ENCODE measurements around the gene TMEM147. TPM values are rescaled to one million over a fixed set of nuclear protein-coding genes. Genes with fewer than 3 reads are reported as not detected.
A peak's percentile ranks its signal among the peaks of the same experiment; 100 is the strongest.

TMEM147 gene, protein sequence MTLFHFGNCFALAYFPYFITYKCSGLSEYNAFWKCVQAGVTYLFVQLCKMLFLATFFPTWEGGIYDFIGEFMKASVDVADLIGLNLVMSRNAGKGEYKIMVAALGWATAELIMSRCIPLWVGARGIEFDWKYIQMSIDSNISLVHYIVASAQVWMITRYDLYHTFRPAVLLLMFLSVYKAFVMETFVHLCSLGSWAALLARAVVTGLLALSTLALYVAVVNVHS
- total RNA-seq: 37.4 TPM

DNA sequence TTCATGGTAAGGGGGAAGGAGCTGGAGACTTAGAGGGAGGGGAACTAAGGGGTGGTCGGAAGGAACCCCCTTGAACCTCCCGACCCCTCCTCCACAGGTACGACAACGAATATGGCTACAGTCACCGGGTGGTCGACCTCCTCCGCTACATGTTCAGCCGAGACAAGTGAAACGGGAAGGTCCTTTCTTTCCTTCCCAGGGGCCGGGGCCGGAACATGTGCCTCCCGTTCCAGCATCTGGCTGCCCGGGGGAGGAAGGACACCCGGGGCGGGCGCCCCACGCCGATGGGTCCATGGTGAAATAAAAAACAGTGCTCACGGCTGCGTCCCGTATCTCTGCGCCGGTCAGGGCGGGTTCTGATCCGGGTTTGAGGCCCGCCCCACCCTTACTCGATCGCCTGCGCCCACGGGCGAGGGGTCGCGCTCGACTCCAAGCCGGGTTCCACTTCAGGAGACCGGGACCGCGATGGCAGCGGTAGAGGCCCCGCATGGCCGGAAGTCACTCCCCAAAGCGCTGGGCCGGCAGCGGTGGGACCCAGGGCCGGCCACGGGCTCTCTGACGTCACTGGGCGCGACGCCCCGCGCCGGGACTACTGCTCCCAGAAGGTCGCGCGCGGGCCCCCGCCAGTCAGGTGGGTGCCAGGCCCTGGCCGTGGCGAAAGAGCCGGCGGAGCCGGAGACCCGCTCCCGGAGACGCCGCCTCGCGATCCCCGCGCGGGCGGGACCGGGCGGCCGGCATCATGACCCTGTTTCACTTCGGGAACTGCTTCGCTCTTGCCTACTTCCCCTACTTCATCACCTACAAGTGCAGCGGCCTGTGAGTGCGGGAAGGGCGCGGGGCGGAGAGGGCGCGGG, at the start of gene TMEM147:
Gene TMEM147 (plus strand): TSS at position 626 of the 854 bp plus-strand sequence. CDS start 114 bp downstream, at position 740.
- peak; percentile 82 for DNase-seq

DNA sequence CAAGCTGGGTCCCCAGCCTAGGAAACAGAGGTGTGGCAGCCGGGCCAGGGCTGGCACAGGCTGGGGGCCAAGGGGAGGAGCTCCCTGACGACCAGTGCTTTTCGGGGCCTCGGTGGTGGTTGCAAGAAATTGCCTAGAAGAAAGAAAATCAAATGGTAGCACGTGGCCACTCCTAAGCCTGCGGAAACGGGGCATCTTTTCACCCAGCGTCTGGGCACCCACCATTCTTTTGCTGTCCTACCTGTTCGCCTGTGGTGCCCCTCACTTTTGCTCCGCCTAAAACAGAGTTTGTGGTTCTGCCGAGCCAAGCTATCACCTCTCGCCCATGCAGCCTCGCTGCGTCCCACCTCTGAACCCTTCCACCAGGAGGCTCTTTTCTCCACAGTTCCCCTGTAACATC, 48.0 kb upstream of the TMEM147 start:
- DNase-seq: no peak

DNA sequence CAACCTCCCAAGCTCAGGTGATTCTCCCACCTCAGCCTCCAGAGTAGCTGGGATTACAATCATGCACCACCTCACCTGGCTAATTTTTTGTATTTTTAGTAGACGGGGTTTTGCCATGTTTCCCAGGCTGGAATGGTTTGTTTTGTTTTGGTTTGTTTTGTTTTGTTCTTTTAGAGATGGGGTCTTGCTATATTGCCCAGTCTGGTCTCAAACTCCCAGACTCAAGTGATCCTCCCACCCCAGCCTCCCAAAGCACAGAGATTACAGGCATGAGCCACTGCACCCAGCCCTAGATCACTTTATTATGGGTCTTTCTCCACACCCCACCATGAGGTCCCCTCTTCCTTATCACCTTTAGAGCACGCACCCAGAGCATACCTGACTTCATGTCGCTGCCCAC, 47.2 kb upstream of the TMEM147 start:
- DNase-seq: no peak

DNA sequence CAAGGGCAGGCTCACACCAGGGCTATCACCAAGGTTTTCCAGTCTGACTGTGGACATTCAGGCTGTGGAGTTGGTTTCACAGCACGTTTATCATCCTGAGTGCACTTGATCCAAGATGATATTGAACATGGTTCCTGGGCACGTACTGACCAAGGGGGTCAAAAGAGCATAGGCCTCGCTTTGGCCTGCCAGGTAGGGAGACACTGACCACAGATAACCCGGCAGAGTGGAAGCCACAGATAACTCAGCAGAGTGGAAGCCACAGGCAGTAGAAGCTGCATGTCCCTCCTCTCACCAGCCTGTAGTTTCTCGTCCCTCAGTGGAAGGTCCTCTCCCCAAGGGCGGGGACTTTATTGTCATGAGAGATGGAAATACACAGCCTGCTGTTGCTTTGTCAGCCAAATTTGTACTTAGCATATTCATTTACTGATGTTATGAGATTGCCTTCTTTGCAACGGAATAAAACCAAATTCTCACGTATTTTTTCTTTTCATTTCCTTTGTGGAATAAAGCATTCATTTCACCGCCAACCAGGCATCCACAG, 46.4 kb upstream of the TMEM147 start:
- DNase-seq: no peak

DNA sequence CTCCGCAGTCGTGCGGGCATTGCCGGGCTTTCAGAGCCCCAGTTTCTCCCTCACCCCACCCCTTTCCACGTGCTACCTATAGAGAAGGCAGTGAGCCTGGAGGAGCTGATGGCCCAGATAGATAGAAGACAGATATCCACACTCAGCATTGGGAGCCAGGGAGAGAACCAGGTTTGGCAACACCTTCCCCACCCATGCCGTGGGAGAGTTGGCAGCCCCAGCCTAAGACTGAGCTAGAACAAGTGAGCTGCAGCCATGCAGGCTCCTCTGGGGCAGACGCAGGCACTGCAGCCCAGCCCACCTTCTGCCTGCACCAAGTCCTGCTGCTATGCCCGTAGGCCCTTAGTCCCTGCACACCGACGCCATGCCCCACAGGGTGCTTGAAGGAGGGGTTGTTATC, 44.8 kb upstream of the TMEM147 start:
- DNase-seq: no peak

DNA sequence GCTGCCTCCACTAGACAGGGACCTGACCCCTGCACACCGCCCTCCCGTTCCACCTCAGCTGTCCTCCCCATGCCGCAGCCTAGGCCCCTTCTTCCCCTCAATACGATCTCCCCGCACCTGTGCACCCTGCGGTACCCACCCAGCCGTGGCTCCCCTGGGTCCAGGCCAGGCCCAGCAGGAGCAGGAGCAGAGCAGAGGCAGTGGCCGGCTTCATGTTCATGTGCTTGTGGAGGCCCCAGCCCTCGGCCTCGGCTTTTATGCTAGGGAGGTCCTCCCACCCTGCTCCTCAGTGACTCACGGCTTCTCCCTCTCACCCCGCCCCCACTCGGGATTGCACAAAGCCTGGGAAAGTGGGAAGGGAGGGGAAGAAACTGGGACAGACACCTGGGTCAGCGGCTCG, 43.7 kb upstream of the TMEM147 start:
- peak; percentile 40 for DNase-seq

DNA sequence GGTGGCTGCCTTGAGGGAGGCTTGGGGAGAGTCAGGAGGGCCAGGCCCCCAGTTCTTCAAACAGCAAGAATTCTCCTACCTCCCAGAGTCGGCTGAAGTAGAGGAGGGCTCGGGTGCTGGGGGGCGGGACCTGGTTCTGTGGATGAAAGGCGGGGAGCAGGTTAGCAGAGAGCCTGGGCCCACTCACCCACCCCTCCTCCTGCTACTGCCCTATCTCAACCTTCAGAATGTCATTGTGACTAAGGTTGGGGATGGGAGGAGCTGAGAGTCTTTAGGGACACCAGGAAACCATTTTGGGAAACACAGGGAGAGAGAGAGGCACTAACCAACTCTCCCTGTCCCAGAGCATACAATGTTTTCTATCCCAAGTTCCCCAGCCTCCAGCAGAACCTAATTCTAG, 42.7 kb upstream of the TMEM147 start:
- DNase-seq: no peak

DNA sequence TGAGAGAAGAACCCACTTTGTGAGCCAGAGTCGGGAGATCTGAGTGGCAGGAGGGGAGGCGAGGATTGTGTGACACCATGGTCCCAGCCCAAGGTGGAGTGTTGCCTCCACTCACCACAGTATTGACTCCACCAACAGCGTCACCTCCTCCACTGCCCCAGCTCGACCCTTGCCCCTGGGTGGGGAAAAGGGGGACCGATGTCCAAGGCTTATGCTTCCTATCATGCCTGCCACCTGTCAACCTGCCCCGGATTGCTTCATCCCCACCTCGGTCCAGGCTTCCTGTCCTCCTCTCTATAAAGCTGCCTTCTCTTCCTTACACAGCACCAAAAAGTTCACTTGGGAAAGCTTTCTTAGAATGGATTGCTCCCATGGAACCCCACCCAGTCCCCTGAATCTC, 39.4 kb upstream of the TMEM147 start:
- no peak for DNase-seq

DNA sequence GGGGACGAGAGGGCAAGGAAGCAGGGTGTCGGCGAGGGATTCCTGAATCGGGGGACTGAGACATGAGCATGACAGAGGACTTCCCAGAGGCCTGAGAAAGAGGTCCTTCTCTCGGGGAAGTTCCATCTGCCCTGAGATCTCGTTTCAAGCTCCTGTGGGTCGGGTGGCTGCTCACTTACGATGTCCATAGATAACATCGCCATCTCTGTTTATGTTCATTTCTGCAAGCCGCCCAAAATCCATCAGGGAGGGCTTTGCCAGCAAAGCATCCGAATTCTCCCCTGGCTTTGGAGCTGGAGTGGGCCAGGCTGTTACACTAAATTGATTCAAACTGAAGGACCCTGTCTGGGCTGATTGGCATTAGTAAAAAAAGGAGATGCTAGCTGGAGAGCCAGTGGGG, 37.9 kb upstream of the TMEM147 start:
- no peak for DNase-seq

DNA sequence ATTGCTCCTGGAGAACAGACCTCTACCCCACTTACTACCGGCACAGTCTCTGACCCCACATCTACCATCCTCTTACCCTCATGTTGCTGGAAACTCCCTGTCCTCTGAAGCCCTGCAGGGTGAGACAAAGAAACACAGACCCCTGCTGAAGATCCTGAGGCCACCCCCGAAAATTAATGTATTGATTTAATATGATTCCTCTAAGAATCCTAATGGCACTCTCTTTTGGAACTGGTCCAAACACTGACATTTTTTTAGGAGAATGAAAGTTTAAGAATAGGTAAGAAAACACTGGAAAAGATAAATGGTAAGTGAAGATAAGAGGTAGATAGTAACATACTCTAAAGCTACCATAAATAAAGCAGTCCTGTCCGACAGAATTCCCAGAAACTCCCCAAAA, 37.3 kb upstream of the TMEM147 start:
- DNase-seq: no peak

DNA sequence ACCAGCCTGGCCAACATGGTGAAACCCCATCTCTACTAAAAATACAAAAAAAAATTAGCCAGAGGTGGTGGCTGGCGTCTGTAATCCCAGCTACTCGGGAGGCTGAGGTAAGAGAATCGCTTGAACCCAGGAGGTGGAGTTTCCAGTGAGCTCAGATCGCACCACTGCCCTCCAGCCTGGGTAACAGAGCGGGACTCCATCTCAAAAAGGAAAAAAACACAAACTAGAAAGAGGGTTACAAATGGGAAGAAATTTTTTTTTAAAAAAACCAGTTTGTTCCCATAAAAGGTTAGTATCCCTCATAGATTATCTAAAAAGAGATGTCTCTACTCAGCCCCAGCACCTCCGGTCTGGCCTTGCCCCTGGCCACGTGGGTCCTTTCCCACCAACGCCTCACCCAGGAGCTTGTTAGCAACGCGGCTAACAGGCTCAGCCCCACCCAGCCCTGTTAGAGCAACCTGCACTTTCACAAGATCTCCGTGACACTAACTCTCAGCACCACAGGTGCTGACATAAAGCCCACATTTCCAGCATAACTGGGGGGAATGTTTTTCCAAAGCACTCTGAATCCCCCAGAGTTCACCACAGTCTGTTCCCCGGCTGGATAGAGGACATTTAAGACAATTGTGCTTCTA, 36.3 kb upstream of the TMEM147 start:
- DNase-seq: no peak

DNA sequence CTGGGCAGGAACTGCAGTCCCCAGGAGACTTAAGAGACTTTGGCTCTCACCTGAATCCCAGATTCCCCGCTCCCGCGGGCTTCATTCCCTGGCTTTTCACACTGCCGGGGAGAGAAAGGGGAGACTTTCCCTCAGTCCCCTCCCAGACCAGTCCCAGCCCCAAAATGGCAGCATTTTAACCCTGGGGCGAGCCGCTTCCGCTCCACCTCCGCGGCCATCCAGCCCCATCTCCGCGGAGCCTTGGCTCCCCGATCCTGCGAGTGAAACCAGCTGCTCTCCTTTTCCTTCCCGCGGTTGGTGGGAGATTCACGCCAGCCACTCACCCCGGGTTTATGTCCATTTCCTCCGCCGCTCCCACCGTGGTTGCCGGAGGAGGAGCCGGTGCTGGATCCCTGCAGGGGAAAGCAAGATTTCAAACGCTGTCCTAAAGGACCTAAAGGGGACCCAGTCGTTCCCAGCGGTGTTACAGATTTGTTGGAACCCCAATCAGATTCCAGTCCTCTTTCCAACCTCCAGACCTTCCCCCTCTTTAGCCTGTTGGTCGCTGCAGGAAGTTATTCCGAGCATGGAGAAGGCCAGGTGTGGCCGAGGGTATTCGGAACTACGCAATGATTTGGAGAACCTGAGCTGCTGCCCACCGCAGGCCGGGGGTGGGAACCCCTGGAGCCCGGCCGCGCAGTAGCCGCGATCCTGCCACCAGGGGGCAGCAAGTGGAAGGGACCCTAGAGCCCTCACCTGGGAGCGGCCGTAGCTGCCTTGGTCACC, 35.4 kb upstream of the TMEM147 start:
- DNase-seq: peak; percentile 29

DNA sequence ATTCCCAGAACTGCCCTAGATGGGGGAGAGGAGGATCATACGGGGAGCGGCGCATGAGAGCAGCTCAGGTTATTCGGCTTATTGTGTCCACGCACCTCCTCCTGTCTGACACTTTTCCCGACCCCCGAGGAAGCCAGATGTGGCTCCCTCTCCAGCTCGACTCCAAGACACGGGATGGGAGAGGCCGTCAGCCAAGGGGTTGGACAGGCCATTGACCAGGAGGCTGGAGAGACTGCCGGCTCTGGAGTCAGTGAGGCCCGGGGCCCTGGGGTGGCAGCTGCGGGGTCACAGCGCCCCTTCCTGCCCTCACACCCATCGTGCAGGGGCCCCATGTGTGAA, 34.8 kb upstream of the TMEM147 start:
- DNase-seq: no peak

DNA sequence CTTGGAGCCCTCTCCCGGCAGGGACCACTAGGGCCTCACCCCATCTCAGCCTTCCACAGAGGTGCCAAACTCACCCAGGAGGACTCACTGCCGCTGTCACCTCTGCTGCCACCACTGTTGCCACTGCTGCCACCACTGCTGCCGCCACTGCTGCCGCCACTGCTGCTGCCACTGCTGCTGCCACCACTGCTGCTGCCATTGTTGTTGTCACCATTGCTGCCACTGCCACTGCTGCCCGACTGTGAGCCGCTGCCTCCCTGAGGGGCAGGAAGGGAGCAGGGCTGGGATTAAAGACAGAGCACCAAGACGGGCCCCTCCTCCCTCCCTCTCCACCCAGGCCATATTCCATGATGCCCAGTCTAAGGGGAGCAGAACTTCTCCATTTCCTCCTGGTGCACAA, 34.1 kb upstream of the TMEM147 start:
- DNase-seq: no peak

DNA sequence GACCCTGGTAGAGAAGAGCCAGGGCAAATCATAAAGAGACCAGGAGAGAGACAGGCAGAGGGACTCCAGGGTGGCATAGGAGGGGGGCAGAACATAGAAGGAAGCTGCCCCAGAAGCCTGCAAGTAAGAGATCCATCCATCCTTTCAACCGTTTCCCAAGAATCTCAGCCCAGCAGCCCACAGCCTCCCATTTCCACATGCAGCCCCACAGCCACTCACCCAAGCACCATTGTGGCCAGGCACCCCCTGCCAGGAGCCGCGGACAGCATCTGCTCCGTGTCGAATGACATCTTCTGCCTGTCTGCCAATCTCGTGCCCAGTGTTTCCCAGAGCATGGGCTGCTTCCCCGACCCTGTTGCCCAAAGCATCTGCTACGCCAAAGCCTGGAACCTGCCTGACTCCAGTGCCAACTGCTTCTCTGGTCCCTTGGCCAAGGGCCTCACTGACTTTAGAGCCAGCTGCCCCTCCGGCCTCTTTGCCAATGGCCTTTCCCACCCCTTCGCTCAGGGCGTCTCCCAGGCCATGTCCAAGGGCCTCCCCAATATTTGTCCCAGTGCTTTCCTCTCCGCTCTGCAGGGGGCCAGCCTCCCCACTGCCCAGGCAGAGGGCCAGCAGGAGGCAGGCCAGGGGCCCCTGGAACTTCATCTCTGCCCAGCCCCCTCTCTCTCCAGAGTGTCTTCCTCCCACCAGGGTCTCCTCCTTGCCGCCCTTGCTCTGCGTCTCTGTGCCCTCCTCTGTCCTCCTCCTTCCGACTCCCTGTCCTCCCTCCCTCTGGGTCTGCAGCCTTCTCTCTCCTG, 32.4 kb upstream of the TMEM147 start:
- no peak for DNase-seq

DNA sequence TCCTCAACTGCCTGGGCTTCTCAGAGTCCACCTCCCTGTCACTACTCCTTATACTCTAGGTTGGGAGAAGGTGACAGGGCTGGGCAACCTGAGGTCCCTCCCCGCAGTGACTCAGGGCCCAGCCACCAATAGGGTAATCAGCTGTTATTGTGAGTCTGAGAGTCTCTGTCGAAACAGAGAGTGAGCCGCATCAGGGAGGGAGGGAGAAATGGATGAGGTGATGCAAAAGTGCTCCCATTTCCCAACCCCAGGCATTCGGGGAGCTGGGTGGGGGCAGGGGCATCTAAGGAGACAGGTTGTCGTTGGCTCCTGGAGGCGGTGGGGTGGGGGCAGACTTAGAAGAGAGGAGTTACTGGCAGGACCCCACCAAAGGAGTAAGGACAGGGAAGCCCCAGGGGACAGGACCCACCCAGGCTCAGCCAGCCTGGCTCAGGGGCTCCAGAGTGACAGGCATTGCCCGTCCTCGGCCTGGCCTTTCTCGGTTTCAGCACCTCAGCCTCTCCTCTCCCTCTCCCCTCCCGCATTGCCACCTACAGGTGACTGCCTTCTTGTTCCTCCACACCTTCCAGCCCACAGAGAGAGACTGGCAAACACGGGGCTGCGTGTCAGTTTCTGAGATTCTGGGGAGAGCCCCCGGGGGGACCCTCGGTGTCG, 31.7 kb upstream of the TMEM147 start, which contains the start of gene DMKN:
Gene DMKN (minus strand): TSS at position 22 of the 654 bp plus-strand sequence. CDS start 174 bp downstream, outside the sequence.
- no peak for DNase-seq

DNA sequence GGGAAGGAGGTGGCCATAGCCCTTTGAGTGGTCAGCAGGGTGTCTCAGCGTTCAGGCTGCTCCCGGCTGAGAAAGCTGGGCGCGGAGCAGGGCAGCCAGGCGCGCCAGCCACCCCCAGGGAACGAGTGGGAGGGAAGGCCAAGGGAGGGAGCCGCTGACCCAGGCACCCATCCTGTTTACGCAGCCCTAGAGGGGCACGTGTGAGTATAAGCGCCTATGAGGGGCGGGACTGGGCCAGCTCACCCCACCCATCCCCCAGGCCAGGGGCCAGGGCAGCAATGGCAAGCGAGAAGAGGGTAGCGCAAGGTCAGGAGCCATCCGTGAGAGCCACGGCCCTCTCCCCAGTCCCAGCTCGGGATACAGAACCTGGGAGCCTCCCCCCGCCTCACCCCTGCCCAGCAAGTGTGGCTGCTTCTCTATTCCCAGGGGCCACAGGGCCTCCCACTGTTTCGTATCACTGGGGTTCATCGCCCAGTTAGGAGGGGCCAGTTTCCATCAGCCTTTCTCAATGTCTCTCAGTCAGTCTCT, 31.1 kb upstream of the TMEM147 start:
- DNase-seq: no peak

DNA sequence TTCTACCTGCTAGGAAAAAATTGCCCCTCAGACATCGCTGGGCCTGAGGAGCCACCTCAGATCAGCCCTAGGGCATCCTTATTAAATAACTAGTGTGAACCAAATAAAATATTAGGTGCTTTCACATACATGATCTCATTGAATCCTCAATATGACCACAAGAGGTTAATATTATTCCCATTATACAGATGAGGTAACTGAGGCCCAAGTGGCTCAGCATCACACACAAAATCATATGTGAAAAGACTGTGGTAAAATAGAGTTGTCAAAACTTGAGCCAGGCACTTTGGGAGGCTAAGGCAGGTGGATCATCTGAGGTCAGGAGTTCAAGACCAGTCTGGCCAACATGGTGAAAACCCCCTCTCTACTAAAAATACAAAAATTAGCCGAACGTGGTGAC, 29.1 kb upstream of the TMEM147 start:
- no peak for DNase-seq

DNA sequence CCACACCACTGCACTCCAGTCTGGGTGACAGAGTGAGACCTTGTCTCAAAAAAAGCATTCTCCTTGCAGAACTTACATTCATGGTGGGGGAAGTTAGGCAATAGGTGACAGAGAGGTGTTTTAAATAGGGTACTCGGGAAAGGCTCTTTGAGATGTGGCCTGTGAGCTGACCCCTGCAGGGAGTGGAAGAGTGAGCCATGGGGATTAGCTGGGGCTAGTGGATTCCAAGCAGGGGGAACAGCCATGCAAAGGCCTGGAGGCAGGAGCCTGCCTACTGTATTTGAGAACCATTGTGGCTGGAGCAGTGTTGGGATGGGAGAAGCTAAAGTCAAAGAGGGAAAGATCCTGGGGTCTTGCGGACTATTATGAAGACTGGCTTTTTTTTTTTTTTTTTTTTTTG, 28.1 kb upstream of the TMEM147 start:
- DNase-seq: no peak

DNA sequence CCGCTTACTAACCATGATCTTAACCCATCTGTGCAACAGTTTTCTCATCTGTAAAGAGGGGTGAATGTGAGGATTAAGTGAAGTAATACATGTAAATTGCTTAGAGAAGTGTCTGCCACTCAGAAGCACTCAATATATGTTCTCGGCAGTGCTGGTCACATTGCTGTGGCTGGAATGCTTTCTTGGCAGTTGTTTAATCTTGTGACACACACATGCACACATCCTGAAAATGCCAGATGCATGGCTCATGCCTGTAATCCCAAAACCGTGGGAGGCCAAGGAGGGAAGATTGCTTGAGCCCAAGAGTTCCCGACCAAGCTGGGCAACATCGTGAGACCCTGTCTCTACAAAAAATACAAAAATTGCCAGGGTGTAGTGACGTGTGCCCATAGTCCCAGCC, 27.1 kb upstream of the TMEM147 start:
- no peak for DNase-seq

DNA sequence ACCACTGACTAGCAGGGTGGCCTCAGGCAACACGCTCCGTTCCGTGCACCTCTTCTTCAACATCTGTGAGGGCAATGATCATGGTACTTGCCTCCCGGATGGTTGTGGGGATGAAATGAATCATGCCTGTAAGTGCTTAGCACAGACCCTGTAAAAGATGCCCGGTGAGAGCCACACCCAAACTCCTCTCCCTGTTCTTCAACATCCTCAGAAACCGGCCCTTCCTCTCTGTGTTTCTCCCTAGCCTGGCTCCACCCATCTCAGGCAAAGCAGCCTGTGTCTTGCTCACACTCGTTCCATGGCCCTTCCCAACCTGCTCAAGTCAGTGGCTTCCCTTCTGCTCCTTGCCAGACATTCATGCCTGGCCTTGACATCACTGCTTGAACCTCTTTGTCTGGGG, 26.1 kb upstream of the TMEM147 start:
- no peak for DNase-seq
